Neuron (in vitro differentiated cells): ENCODE data around the gene SLC25A43.

Experiments used
- H2AFZ ChIP-seq: one replicate; pipeline ENCODE4 v1.6.1; 2013; ENCODE audit warnings: low read depth, mild to moderate bottlenecking, inconsistent platforms, low read length, moderate library complexity
- H3K27me3 ChIP-seq: one replicate; pipeline ENCODE4 v1.6.1; 2013; ENCODE audit warnings: low read length; ENCODE audit not compliant: insufficient read depth
- H3K36me3 ChIP-seq: one replicate; pipeline ENCODE4 v1.6.1; 2013; ENCODE audit warnings: low read length; ENCODE audit not compliant: insufficient read depth
- H3K4me1 ChIP-seq: one replicate; pipeline ENCODE4 v1.6.1; 2013; ENCODE audit warnings: low read length; ENCODE audit not compliant: insufficient read depth
- H3K4me3 ChIP-seq: 2 replicates; pipeline ENCODE4 v1.5.1; 2013; ENCODE audit warnings: mild to moderate bottlenecking, low read length, moderate library complexity
- H3K9me3 ChIP-seq: one replicate; pipeline ENCODE4 v1.6.1; 2013; ENCODE audit warnings: low read length

SLC25A43 gene

GRCh38 chrX:119500061-119500800 is 101.1 kb downstream of the SLC25A43 start:
- no peaks in the 10 kb centered on the region for H3K36me3 ChIP-seq
- H3K27me3 ChIP-seq = peaks cover 8% of the 10 kb centered on the region
- no peaks in the 10 kb centered on the region for H3K9me3 ChIP-seq
- no peak overlapping the region for H3K4me3 ChIP-seq
- peaks cover 3% of the 10 kb centered on the region for H3K4me1 ChIP-seq
- H2AFZ ChIP-seq = no peak overlapping the region

GRCh38 chrX:119501511-119502148 is 102.5 kb downstream of the SLC25A43 start:
- H3K9me3 ChIP-seq = no peaks in the 10 kb centered on the region
- no peaks in the 10 kb centered on the region for H3K36me3 ChIP-seq
- no peak overlapping the region for H3K4me3 ChIP-seq
- no peak overlapping the region for H2AFZ ChIP-seq
- H3K27me3 ChIP-seq = peaks cover 8% of the 10 kb centered on the region
- H3K4me1 ChIP-seq = no peaks in the 10 kb centered on the region

GRCh38 chrX:119502727-119503483 is 103.8 kb downstream of the SLC25A43 start:
- H3K9me3 ChIP-seq = no peaks in the 10 kb centered on the region
- H3K27me3 ChIP-seq = peaks cover 10% of the 10 kb centered on the region
- H3K36me3 ChIP-seq = no peaks in the 10 kb centered on the region
- no peak overlapping the region for H2AFZ ChIP-seq
- H3K4me3 ChIP-seq = no peak overlapping the region
- no peaks in the 10 kb centered on the region for H3K4me1 ChIP-seq

GRCh38 chrX:119503484-119503861 is 104.3 kb downstream of the SLC25A43 start:
- peaks cover 10% of the 10 kb centered on the region for H3K27me3 ChIP-seq
- no peak overlapping the region for H2AFZ ChIP-seq
- no peaks in the 10 kb centered on the region for H3K4me1 ChIP-seq
- H3K36me3 ChIP-seq = no peaks in the 10 kb centered on the region
- no peaks in the 10 kb centered on the region for H3K9me3 ChIP-seq
- H3K4me3 ChIP-seq = no peak overlapping the region
